OCI-LY7 (cell line): Measurements from ENCODE around the gene HECW1.

Experiments used
- EZH2phosphoT487 ChIP-seq: fragments of 200-600 bp; sonication (generic); IDR thresholded peaks from 2 replicates; pipeline ENCODE4 v1.6.1; 2018; ENCODE audit warnings: low read depth, borderline replicate concordance, mild to moderate bottlenecking, mixed run types, antibody characterized with exemption, low read length, moderate library complexity, mixed read lengths
- TF ChIP-seq, protein P1 (sequence below): fragments of 200-600 bp; sonication (generic); conservative IDR thresholded peaks from 2 replicates; pipeline ENCODE4 v1.5.1; 2014; ENCODE audit warnings: mild to moderate bottlenecking, antibody characterized with exemption, low read length, moderate library complexity, mixed read lengths

DNA sequence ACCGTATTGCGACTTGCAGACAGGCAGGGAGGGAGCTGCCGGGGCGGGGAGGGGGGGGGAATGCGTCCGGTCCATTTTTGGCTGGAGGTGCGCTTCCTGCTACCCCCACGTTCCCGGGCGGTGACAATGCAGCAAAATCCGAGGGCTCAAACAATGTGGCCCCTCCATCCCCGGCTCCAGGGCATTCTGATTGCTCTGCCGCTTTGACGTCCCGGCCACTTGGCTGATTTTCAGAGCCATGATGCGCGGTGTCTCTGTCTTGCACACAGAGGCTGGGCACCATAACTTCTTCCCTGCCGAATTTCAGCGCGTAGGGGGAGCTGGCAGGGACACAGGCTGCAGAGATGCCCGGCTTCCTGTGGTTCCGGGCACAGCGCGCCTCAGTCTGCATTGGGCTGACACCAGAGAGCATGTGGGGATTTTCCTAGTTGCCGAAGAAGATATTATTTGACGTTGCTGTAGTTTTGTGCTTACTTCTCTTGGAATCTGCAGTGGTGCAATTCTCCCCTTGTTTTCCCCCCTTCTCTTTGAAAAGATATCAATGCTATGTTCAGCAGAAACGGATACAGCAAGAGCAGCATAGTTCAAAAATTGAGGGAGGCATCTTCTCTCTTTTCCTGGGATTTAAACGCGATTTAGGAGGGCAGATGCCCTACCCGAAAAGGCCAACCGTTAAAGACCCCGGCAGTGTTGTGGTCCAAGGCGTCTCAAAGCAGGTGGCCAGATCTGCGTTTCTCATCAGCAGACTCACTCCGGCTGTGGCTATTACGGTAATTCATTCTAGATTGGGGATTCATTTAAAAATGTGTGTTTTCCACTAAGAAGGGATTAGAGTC, 1.4 kb downstream of the HECW1 start:
- TF ChIP-seq, protein P1, sequence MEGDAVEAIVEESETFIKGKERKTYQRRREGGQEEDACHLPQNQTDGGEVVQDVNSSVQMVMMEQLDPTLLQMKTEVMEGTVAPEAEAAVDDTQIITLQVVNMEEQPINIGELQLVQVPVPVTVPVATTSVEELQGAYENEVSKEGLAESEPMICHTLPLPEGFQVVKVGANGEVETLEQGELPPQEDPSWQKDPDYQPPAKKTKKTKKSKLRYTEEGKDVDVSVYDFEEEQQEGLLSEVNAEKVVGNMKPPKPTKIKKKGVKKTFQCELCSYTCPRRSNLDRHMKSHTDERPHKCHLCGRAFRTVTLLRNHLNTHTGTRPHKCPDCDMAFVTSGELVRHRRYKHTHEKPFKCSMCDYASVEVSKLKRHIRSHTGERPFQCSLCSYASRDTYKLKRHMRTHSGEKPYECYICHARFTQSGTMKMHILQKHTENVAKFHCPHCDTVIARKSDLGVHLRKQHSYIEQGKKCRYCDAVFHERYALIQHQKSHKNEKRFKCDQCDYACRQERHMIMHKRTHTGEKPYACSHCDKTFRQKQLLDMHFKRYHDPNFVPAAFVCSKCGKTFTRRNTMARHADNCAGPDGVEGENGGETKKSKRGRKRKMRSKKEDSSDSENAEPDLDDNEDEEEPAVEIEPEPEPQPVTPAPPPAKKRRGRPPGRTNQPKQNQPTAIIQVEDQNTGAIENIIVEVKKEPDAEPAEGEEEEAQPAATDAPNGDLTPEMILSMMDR = no peak
- no peak for TF ChIP-seq EZH2phosphoT487
